Right renal cortex interstitium (tissue), 3 donors: Measurements from ENCODE around the gene RAET1E. TPM values are rescaled to one million over a fixed set of nuclear protein-coding genes. Genes with fewer than 3 reads are reported as not detected.

Experiments
- polyA plus RNA-seq, 3 donors: library from polyadenylated mRNA; unstranded; fragments of 120-200 nt; gene quantifications; one replicate each; pipeline ENCODE4 v1.2.1, GENCODE V29; 2013; ENCODE audit not compliant: insufficient read length in 3 of 3

RAET1E gene
- polyA plus RNA-seq, 3 donors, result 0.43 to 0.59 (median 0.46) TPM

Other genes starting within 250 kb of the RAET1E start
- gene KATNA1, start 249.4 kb downstream of the RAET1E start, polyA plus RNA-seq, result 10 to 100 TPM; 31.5 to 34.3 (median 32.8) TPM
- gene LATS1, start 180.0 kb downstream of the RAET1E start, polyA plus RNA-seq, result 10 to 100 TPM; 28.8 to 35.8 (median 29.5) TPM
- 10 to 100 TPM; 41.0 to 45.7 (median 45.7) TPM for gene NUP43, start 151.6 kb downstream of the RAET1E start, polyA plus RNA-seq
- 100 to 1,000 TPM in 2 of 3 donors, 10 to 100 TPM in 1; 94.5 to 102 (median 101) TPM for gene PCMT1, start 148.4 kb downstream of the RAET1E start, polyA plus RNA-seq
- gene LRP11, start 33.8 kb downstream of the RAET1E start, polyA plus RNA-seq, result 10 to 100 TPM; 32.5 to 38.6 (median 35.3) TPM
- gene RAET1G, start 25.0 kb upstream of the RAET1E start, polyA plus RNA-seq, result 1 to 10 TPM in 2 of 3 donors, under 1 TPM in 1; 0.75 to 1.9 (median 1.5) TPM
- gene ULBP2, start 43.9 kb upstream of the RAET1E start, polyA plus RNA-seq, result under 1 TPM; 0.65 to 0.87 (median 0.68) TPM
- 1 to 10 TPM; 1.7 to 2.0 (median 1.9) TPM for gene ULBP1, start 65.8 kb upstream of the RAET1E start, polyA plus RNA-seq
- not detected for gene RAET1L, start 127.4 kb upstream of the RAET1E start, polyA plus RNA-seq
- 10 to 100 TPM in 2 of 3 donors, 1 to 10 TPM in 1; 8.1 to 12.2 (median 10.1) TPM for gene ULBP3, start 171.0 kb upstream of the RAET1E start, polyA plus RNA-seq
- 10 to 100 TPM; 23.3 to 25.1 (median 24.7) TPM for gene PPP1R14C, start 244.9 kb upstream of the RAET1E start, polyA plus RNA-seq